Uterine smooth muscle cell (primary cell): Measurements from ENCODE around the gene OR4P4. TPM values are rescaled to one million over a fixed set of nuclear protein-coding genes. Genes with fewer than 3 reads are reported as not detected.

Experiments used
- total RNA-seq: library from RNA; depleted of rRNA; stranded (reverse); fragments of >200 nt; gene quantifications from 2 replicates; pipeline ENCODE4 v1.2.3, GENCODE V29; 2014

The OR4P4 gene
- total RNA-seq: not detected in 2 replicates

GRCh38 chr11:55634813-55635212 lies at the start of gene OR4P4:
Gene OR4P4, plus strand, starts transcription at chr11:55635113.

DNA sequence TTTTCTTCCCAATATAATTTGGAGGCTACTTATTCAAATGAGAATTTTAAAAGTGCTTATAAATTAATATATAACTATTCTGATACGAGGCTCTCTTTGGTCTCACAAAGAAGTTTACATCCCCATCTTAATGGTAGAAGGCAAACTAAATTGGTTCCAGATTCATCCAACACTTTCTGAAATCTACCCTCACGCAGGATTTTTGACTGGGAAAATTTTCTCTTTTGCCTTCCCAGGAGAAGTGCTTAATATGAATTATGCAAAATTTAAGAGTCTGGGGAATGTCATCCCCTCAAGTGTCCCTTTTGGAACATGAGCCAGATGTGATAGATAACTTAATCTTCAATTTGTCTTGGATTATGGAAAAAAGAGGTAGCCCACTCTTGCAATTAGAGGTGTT lies 27.4 kb upstream of the OR4P4 start, which contains the start of gene OR4C11:
Gene OR4C11 (minus strand): TSS at position 101 of the 400 bp plus-strand sequence. CDS start 3,272 bp downstream, outside the sequence.

DNA sequence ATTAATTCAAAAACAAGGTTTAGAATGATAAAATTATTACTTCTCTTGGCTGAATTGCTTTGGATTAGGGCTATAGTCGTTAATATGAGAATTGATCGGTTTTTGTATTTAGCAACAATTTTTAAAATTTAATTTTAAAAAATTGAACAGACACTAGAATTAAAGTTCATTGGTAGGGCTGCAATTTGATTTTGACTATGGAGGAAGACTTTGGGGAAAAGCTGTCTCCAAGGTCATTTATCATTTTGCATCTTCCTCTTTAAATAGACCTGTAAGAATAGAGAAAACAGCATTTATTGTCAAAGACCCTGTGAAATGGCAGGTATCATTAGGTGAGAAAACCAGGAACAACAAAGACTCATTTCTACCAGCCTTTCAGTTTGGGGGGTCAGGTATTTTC lies 13.1 kb downstream of the OR4P4 start, which contains the start of gene OR4S2:
Gene OR4S2 (plus strand): TSS at position 301 of the 400 bp plus-strand sequence. CDS start 2,577 bp downstream, outside the sequence.

DNA sequence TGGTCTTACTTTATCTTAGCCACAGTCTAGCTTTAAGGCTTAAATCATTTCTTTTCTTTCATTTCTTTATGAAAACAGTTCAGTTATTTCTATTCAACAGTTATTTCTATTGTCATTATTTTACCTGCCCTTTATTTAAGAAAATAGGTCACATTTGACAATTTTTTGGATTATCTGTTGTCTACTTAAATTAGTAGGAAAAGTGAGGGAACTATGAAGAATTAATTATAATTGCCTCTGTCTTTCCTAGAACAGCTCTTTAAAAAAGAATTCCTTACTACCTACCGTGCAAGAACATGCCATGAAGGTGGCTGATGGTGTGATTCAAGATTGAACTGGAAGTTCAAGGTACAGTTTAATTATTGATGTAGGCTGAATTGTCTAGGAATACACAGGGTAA lies 27.0 kb downstream of the OR4P4 start, which contains the start of gene OR4C6:
Gene OR4C6 (plus strand): TSS at position 301 of the 400 bp plus-strand sequence. CDS start 2,966 bp downstream, outside the sequence.

Other genes with a start within 250 kb of the OR4P4 start
- gene OR4C15, start 80.6 kb upstream of the OR4P4 start, total RNA-seq: not detected in 2 replicates
- not detected in 2 replicates for gene OR4C16, start 63.0 kb upstream of the OR4P4 start, total RNA-seq
- gene OR4C11, start 27.5 kb upstream of the OR4P4 start, total RNA-seq: not detected in 2 replicates
- not detected in 2 replicates for gene OR4S2, start 13.2 kb downstream of the OR4P4 start, total RNA-seq
- gene OR4C6, start 27.1 kb downstream of the OR4P4 start, total RNA-seq: not detected in 2 replicates
- not detected in 2 replicates for gene OR5D13, start 138.3 kb downstream of the OR4P4 start, total RNA-seq
- gene OR5D14, start 160.4 kb downstream of the OR4P4 start, total RNA-seq: not detected in 2 replicates
- gene OR5L1, start 176.3 kb downstream of the OR4P4 start, total RNA-seq: not detected in 2 replicates
- not detected in 2 replicates for gene OR5D18, start 184.5 kb downstream of the OR4P4 start, total RNA-seq
- not detected in 2 replicates for gene OR5L2, start 192.1 kb downstream of the OR4P4 start, total RNA-seq
- gene OR5D16, start 203.6 kb downstream of the OR4P4 start, total RNA-seq: not detected in 2 replicates
- gene TRIM51, start 248.2 kb downstream of the OR4P4 start, total RNA-seq: not detected in 2 replicates